Muscle layer of colon (tissue), 2 donors: ENCODE data around the gene OPRD1.
"Not testable (repeated sequence)": the region's sequence is repeated elsewhere in the genome, so short reads cannot be mapped to it uniquely, and the experiment has no call there.

Experiments
- H3K27ac ChIP-seq: one replicate; pipeline ENCODE4 v1.7.0; 2013; ENCODE audit warnings: low read depth, mild to moderate bottlenecking, low read length, moderate library complexity
- H3K27me3 ChIP-seq, 2 donors: one replicate each; pipeline ENCODE4 v1.7.0; 2013; ENCODE audit warnings: low read length in 2 of 2, mild to moderate bottlenecking in 2 of 2; ENCODE audit not compliant: insufficient read depth in 2 of 2, control insufficient read depth in 1 of 2
- H3K36me3 ChIP-seq: one replicate; pipeline ENCODE4 v1.7.0; 2013; ENCODE audit warnings: mild to moderate bottlenecking, low read length; ENCODE audit not compliant: insufficient read depth
- H3K4me1 ChIP-seq: one replicate; pipeline ENCODE4 v1.7.0; 2013; ENCODE audit warnings: mild to moderate bottlenecking, low read length; ENCODE audit not compliant: insufficient read depth
- H3K4me3 ChIP-seq, 2 donors: one replicate each; pipeline ENCODE4 v1.7.0; 2013; ENCODE audit warnings: low read length in 2 of 2, low read depth in 1 of 2, mild to moderate bottlenecking in 1 of 2, moderate library complexity in 1 of 2
- H3K9ac ChIP-seq: one replicate; pipeline ENCODE4 v1.7.0; 2013; ENCODE audit warnings: low read length
- H3K9me3 ChIP-seq: one replicate; pipeline ENCODE4 v1.7.0; 2013; ENCODE audit warnings: mild to moderate bottlenecking, low read length
- donor health status: abdominal sarcoma.
- donor health status: Adenocarcinoma of cecum.

OPRD1 gene

DNA sequence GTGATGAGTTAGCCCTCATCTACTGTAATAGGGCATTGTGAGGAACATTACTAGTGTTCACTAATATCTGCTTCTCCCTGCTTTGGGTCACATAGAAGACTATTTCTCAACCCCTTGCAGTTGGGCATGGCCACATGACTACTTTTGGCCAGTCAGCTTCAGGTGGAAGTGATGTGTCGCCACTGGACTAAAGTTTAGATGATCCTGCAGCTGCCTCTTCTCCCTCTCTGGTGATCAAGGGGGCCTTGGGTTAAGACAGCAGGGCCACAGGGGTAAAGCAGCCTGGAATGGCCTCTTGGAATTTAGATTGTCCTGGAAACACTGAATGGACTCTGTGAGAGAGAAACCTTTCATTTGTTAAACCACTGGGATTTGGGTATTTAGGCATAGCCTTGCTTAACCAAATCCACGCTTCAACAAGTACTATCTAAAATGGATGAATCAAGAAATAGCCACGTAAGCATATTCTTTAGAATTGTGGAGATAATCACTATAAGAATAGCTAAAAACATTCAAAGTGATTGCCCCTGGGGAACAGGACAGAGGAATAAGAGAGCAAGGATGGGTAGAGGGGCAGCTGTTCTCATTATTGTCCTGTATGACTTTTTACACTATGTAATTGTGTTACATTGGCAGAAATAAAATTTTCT lies 41.2 kb downstream of the OPRD1 start:
- Histone ChIP-seq H3K27ac (no peak overlapping the region), H3K27me3 (peaks cover 0 to 5% of the 10 kb centered on the region in 2 donors), H3K9ac (no peak overlapping the region), H3K4me3 (no peak overlapping the region), H3K36me3 (no peaks in the 10 kb centered on the region), H3K4me1 (no peaks in the 10 kb centered on the region), H3K9me3 (no peaks in the 10 kb centered on the region)

DNA sequence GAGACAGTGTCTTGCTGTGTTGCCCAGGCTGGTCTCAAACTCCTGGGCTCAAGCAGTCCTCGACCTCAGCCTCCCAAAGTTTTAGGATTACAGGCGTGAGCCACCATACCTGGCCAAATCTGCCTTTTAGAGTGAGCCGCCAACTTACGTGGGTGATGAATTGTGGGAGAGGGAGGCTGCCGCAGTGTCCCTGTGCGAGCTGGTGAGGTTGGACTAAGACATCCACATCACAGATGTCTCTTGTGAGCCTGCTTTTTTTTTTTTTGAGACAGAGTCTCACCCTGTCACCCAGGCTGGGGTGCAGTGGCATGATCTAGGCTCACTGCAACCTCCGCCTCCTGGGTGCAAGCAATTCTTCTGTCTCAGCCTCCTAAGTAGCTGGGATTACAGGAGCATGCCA lies 42.4 kb downstream of the OPRD1 start:
- not testable (repeated sequence) for H3K9me3 ChIP-seq, H3K27me3 ChIP-seq, H3K4me1 ChIP-seq, H3K9ac ChIP-seq, H3K27ac ChIP-seq, H3K36me3 ChIP-seq, H3K4me3 ChIP-seq

DNA sequence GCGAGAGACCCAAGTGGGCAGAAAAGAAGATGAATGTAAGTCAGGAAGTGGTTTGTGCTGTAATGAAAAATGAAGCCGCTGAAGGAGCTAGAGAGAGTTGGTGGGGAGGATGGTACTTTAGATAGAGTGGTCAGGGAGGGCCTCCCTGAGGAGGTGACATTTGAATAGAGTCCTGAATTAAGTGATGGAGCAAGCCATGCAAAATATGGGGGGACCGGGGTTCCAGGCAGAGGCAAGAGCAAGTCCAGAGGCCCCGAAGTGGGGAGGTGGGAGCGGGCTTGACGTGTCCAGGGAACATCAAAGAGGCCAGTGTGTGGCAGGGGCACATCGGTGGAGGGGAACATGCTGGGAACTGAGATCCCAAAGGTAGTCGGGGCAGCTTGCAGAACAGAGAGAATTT lies 43.1 kb downstream of the OPRD1 start:
- H3K36me3 ChIP-seq, result no peaks in the 10 kb centered on the region
- no peaks in the 10 kb centered on the region for H3K9me3 ChIP-seq
- no peak overlapping the region for H3K27ac ChIP-seq
- no peaks in the 10 kb centered on the region for H3K4me1 ChIP-seq
- no peak overlapping the region for H3K9ac ChIP-seq
- H3K27me3 ChIP-seq, result peaks cover 0 to 5% of the 10 kb centered on the region in 2 donors
- no peak overlapping the region for H3K4me3 ChIP-seq

DNA sequence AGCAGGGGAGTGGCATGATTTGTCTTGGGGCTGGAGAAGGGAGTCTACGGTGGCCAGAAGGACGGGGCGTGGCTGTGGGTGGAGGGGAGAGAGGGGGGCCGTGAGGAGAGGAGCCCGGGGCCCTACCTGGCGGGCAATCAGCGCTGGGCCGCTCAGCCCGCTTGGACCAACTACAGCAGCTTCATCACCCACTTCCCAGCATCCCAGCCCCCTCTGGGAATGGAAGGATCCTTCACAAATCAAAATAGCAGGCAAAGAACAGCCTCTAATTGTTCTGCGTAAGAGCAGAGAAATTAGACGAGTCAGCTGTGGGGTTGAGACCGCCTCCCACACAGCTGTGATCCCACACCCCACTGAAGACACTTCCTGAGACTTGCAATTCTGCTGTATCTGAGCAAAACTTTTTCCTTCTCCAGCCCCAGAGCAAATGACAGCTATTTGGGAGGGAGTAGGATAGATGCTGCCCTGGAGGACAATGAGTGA lies 43.5 kb downstream of the OPRD1 start:
- Histone ChIP-seq H3K4me3 (no peak overlapping the region), H3K9ac (no peak overlapping the region), H3K4me1 (no peaks in the 10 kb centered on the region), H3K27me3 (peaks cover 0 to 5% of the 10 kb centered on the region in 2 donors), H3K9me3 (no peaks in the 10 kb centered on the region), H3K36me3 (no peaks in the 10 kb centered on the region), H3K27ac (no peak overlapping the region)

DNA sequence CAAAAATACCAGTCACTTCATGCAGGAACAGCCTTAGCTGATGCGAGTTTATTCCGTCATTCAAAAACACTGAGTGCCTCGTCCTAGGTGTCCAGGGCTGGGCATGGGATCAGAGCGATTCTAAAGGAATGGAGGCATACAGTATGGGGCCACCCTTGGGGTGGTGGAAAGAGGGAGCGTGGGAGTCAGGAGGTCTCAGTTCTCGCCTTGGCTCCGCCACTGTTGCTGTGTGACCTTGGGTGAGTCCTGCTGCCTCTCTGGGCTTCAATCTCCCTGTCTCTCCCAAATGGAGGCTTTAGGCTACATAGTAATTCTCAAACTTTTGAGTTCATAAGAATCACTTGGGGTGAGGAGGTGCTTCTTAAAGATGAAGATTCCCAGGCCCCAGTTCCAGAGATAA lies 44.0 kb downstream of the OPRD1 start:
- no peak overlapping the region for H3K27ac ChIP-seq
- no peak overlapping the region for H3K4me3 ChIP-seq
- no peak overlapping the region for H3K9ac ChIP-seq
- no peaks in the 10 kb centered on the region for H3K9me3 ChIP-seq
- no peaks in the 10 kb centered on the region for H3K4me1 ChIP-seq
- H3K36me3 ChIP-seq, result no peaks in the 10 kb centered on the region
- H3K27me3 ChIP-seq, result peaks cover 0 to 5% of the 10 kb centered on the region in 2 donors

DNA sequence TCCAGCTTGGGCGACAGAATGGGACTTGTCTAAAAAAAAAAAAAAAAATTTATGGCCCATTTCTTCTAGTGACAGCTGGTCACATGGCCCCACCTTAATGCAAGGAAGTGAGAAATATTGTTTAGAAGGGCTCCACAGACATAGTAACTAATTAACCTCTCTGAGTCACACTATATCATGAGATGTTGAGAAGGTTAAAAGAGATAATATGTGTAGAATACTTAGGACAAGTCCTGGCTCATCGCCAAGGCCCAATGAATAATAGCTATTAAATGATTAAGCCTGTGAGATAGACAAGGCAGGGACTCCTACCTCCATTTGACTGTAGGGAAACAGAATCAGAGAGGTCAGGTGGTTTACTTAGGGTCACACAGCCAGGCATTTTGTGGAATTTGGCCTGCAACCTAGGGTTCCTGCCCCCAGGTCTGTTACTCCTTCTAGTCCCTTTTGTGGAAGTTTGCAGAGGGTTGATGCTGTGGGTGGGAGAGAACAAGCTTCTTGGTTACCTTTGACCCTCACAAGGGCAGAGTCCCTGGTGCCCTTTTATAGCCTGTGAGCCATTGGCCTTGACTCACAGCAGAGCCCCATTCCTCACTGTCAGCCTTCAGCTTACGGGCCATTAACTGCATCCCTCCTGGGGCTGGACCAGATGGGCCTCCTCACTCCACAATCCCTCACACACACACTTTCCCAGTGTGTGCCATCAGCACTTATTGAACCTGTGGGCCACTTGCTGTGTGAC lies 48.5 kb downstream of the OPRD1 start:
- no peak overlapping the region for H3K9ac ChIP-seq
- H3K4me1 ChIP-seq, result no peaks in the 10 kb centered on the region
- no peak overlapping the region for H3K27ac ChIP-seq
- no peak overlapping the region for H3K4me3 ChIP-seq
- no peaks in the 10 kb centered on the region for H3K36me3 ChIP-seq
- H3K9me3 ChIP-seq, result no peaks in the 10 kb centered on the region
- no peaks in the 10 kb centered on the region for H3K27me3 ChIP-seq

DNA sequence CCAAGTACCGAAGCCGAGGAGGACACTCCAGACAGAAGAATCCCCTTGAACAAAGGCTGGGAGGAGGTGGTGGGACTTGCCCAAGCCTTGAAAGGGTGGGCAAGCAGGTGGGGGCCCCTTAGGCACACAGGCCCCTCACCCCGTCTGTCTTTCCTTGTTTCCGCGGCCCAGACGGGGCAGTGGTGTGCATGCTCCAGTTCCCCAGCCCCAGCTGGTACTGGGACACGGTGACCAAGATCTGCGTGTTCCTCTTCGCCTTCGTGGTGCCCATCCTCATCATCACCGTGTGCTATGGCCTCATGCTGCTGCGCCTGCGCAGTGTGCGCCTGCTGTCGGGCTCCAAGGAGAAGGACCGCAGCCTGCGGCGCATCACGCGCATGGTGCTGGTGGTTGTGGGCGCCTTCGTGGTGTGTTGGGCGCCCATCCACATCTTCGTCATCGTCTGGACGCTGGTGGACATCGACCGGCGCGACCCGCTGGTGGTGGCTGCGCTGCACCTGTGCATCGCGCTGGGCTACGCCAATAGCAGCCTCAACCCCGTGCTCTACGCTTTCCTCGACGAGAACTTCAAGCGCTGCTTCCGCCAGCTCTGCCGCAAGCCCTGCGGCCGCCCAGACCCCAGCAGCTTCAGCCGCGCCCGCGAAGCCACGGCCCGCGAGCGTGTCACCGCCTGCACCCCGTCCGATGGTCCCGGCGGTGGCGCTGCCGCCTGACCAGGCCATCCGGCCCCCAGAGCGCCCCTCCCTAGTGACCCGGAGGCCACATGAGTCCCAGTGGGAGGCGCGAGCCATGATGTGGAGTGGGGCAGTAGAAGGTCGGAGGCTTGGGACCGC lies 50.8 kb downstream of the OPRD1 start:
- Histone ChIP-seq H3K36me3 (no peaks in the 10 kb centered on the region), H3K9ac (no peak overlapping the region), H3K4me3 (no peak overlapping the region), H3K4me1 (no peaks in the 10 kb centered on the region), H3K9me3 (no peaks in the 10 kb centered on the region), H3K27ac (no peak overlapping the region), H3K27me3 (no peaks in the 10 kb centered on the region)

DNA sequence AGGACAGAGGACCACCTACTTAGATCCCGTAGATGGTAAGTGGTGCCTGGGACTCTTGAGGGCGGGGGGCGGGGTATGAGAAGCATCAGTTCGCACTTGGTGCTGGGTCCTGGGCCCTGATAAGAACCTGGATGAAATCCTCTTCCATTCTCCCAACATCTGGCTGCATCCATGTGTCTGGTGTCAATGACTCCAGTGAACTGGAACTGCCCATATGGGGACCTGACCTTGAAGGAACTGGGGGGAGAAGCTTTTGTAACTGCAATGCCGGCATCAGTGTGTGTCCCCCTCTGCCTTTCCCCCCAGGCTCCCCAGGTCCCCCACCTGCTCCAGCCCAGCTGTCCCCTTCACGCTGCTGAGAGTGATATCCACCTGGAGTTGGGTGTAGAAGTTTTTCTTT lies 52.7 kb downstream of the OPRD1 start:
- Histone ChIP-seq H3K27me3 (no peaks in the 10 kb centered on the region), H3K36me3 (no peaks in the 10 kb centered on the region), H3K4me1 (no peaks in the 10 kb centered on the region), H3K27ac (no peak overlapping the region), H3K9ac (no peak overlapping the region), H3K4me3 (no peak overlapping the region), H3K9me3 (no peaks in the 10 kb centered on the region)

DNA sequence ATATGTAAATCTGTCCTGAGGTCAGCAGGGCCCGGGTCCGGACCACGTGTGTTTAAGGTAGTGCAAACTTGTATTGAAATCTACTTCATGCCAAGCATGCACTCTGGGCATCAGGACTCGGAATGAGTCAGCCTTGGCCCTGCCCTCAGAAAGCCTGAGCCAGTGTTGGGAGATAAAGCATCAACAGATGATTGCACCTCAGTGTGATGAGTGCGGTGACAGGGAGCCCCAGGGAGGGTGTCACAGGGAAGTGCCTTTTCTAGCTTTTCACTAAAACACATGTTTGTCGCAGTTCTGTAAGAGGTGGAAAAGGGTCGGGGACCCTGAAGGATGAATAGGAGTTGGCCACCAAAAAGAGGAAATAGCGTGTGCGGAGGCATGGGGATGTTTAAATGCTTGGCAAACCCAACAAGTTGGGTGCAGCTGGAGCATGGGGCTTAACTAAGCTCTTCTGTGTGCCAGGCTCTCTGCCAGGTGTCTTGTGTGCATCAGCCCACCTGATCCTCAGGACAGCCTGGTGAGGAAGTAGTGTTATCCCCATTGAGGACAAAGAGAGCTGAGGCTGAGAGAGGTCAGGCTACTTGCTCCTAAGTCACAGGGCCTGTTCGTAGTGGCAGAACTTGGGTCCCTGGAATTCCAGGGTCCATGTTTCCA lies 54.2 kb downstream of the OPRD1 start:
- Histone ChIP-seq H3K9ac (no peak overlapping the region), H3K36me3 (no peaks in the 10 kb centered on the region), H3K9me3 (no peaks in the 10 kb centered on the region), H3K4me3 (no peak overlapping the region), H3K27me3 (no peaks in the 10 kb centered on the region), H3K4me1 (no peaks in the 10 kb centered on the region), H3K27ac (no peak overlapping the region)

DNA sequence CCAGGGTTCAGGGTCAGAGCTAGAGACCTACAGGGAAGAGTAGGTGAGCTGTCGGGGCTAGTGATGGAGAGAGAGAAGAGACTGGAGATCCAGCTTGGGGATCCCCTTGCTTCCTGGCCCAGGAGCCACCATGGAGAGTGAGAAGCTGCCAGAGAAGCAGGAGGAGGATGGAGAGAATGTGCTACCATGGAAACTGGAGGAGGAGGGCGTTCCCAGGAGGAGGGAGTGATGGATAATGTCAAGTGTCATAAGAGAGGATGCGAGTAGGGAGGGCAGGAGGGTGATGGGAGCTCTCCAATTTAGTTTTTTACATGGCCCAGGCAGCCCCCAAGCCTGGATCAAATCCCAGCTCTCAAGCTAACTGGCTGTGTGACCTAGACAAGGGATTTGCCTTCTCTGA lies 55.9 kb downstream of the OPRD1 start:
- no peaks in the 10 kb centered on the region for H3K36me3 ChIP-seq
- no peak overlapping the region for H3K4me3 ChIP-seq
- no peak overlapping the region for H3K27ac ChIP-seq
- H3K9ac ChIP-seq, result no peak overlapping the region
- H3K9me3 ChIP-seq, result no peaks in the 10 kb centered on the region
- no peaks in the 10 kb centered on the region for H3K27me3 ChIP-seq
- H3K4me1 ChIP-seq, result no peaks in the 10 kb centered on the region

DNA sequence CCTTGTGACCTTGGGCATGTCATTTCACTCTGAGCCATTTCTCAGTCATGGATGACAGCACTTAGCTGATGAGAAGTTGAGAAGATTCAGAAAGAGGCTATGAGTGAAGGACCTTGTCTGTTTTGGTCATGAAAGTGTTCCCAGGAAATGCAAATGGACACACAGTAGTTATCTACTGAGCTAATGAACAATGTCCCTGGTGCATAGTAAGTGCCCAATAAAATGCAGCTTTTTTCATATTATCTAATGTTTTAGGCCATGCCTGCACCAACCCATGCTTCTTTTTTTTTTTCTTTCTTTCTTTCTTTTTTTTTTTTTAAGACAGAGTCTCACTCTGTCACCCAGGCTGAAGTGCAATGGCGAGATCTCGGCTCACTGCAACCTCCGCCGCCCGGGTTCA lies 58.0 kb downstream of the OPRD1 start:
- Histone ChIP-seq H3K4me3 (no peak overlapping the region), H3K9ac (no peak overlapping the region), H3K36me3 (no peaks in the 10 kb centered on the region), H3K27me3 (no peaks in the 10 kb centered on the region), H3K27ac (no peak overlapping the region), H3K9me3 (no peaks in the 10 kb centered on the region), H3K4me1 (no peaks in the 10 kb centered on the region)
